ENCODE data around the gene IFI44L. TPM values are rescaled to one million over a fixed set of nuclear protein-coding genes. Genes with fewer than 3 reads are reported as not detected.

Gene IFI44L
- polyA plus RNA-seq, 1 donor from 2014 or later: 0.10 TPM

GRCh38 chr1:78676993-78677392 lies 56.7 kb downstream of the IFI44L start:
- no peak overlapping the region for H3K4me3 ChIP-seq (ENCODE audit: low read length)
- H3F3A ChIP-seq (ENCODE audit: insufficient read depth, low read length, poor library complexity, severe bottlenecking): no peaks in the 10 kb centered on the region
- H2AFZ ChIP-seq (ENCODE audit: low read depth, low read length): no peak overlapping the region
- no peak overlapping the region for H3K9ac ChIP-seq (ENCODE audit: low read length)
- no peak overlapping the region for H3K4me2 ChIP-seq (ENCODE audit: low read length)
- no peaks in the 10 kb centered on the region for H3K79me2 ChIP-seq (replicated peaks; ENCODE audit: insufficient read depth, low read length)
- no peaks in the 10 kb centered on the region for H3K36me3 ChIP-seq (ENCODE audit: insufficient read depth, low read length)
- TF ChIP-seq, protein P1, sequence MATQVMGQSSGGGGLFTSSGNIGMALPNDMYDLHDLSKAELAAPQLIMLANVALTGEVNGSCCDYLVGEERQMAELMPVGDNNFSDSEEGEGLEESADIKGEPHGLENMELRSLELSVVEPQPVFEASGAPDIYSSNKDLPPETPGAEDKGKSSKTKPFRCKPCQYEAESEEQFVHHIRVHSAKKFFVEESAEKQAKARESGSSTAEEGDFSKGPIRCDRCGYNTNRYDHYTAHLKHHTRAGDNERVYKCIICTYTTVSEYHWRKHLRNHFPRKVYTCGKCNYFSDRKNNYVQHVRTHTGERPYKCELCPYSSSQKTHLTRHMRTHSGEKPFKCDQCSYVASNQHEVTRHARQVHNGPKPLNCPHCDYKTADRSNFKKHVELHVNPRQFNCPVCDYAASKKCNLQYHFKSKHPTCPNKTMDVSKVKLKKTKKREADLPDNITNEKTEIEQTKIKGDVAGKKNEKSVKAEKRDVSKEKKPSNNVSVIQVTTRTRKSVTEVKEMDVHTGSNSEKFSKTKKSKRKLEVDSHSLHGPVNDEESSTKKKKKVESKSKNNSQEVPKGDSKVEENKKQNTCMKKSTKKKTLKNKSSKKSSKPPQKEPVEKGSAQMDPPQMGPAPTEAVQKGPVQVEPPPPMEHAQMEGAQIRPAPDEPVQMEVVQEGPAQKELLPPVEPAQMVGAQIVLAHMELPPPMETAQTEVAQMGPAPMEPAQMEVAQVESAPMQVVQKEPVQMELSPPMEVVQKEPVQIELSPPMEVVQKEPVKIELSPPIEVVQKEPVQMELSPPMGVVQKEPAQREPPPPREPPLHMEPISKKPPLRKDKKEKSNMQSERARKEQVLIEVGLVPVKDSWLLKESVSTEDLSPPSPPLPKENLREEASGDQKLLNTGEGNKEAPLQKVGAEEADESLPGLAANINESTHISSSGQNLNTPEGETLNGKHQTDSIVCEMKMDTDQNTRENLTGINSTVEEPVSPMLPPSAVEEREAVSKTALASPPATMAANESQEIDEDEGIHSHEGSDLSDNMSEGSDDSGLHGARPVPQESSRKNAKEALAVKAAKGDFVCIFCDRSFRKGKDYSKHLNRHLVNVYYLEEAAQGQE (IDR thresholded peaks at IDR 0.05; ENCODE audit: borderline replicate concordance): no peak
- TF ChIP-seq SMC3 (conservative IDR thresholded peaks at IDR 0.05; ENCODE audit: poor library complexity): no peak
- TF ChIP-seq EP300 (conservative IDR thresholded peaks at IDR 0.05; ENCODE audit: poor library complexity, severe bottlenecking): no peak
- no peak for TF ChIP-seq MXI1 (conservative IDR thresholded peaks at IDR 0.05; ENCODE audit: poor library complexity, severe bottlenecking)
- TF ChIP-seq POLR2AphosphoS5 (IDR thresholded peaks at IDR 0.05): no peak
- TF ChIP-seq EZH2 (IDR thresholded peaks at IDR 0.05; ENCODE audit: borderline replicate concordance, insufficient read depth, low read length, poor library complexity, severe bottlenecking): no peak
- no peak for TF ChIP-seq RAD21 (conservative IDR thresholded peaks at IDR 0.05)
- no peaks in the 10 kb centered on the region for H4K20me1 ChIP-seq (ENCODE audit: insufficient read depth)
- H3K9me2 ChIP-seq (ENCODE audit: insufficient read depth, low read length): no peaks in the 10 kb centered on the region
- no peak overlapping the region for H3K27ac ChIP-seq (ENCODE audit: low read length)
- no peaks in the 10 kb centered on the region for H3K9me3 ChIP-seq (ENCODE audit: low read length)
- H3K27me3 ChIP-seq (ENCODE audit: insufficient read depth, low read depth, low read length): no peaks in the 10 kb centered on the region

DNA sequence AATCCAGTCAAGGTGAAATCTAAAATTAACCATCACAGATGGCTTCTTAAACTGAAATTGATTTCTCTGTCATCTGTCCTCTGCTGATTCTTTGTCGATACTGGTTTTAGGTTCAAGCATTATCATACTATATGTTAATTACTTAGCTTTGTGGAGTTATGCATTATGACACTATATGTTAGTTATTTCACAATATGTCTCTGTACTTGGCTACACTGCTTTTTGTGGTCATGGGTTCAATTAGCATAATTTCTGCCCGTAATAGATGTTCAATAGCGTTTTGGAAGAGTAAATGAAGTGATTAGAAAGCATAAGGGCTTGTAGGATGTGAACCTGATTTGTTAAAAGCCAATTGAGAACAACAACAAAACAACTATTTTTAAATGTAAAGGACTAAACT lies 57.5 kb downstream of the IFI44L start:
- H3K4me3 ChIP-seq (ENCODE audit: low read length): no peak overlapping the region
- H3F3A ChIP-seq (ENCODE audit: insufficient read depth, low read length, poor library complexity, severe bottlenecking): no peaks in the 10 kb centered on the region
- H2AFZ ChIP-seq (ENCODE audit: low read depth, low read length): no peak overlapping the region
- H3K27ac ChIP-seq (ENCODE audit: low read length): no peak overlapping the region
- H3K4me2 ChIP-seq (ENCODE audit: low read length): no peak overlapping the region
- no peaks in the 10 kb centered on the region for H4K20me1 ChIP-seq (ENCODE audit: insufficient read depth)
- H3K36me3 ChIP-seq (ENCODE audit: insufficient read depth, low read length): no peaks in the 10 kb centered on the region
- H3K9me3 ChIP-seq (ENCODE audit: low read length): no peaks in the 10 kb centered on the region
- TF ChIP-seq CTCF (IDR thresholded peaks at IDR 0.05; ENCODE audit: poor library complexity, severe bottlenecking): no peak
- TF ChIP-seq, protein P1 (IDR thresholded peaks at IDR 0.05; ENCODE audit: borderline replicate concordance): no peak
- no peak for TF ChIP-seq RAD21 (conservative IDR thresholded peaks at IDR 0.05)
- TF ChIP-seq TAF1 (IDR thresholded peaks at IDR 0.05; ENCODE audit: low read depth): no peak
- no peak for TF ChIP-seq EZH2 (IDR thresholded peaks at IDR 0.05; ENCODE audit: borderline replicate concordance, insufficient read depth, low read length, poor library complexity, severe bottlenecking)
- TF ChIP-seq MXI1 (conservative IDR thresholded peaks at IDR 0.05; ENCODE audit: poor library complexity, severe bottlenecking): no peak
- TF ChIP-seq SMC3 (conservative IDR thresholded peaks at IDR 0.05; ENCODE audit: poor library complexity): no peak
- TF ChIP-seq EP300 (conservative IDR thresholded peaks at IDR 0.05; ENCODE audit: poor library complexity, severe bottlenecking): no peak
- no peak for TF ChIP-seq POLR2AphosphoS5 (IDR thresholded peaks at IDR 0.05)
- H3K79me2 ChIP-seq (replicated peaks; ENCODE audit: insufficient read depth, low read length): no peaks in the 10 kb centered on the region
- H3K9ac ChIP-seq (ENCODE audit: low read length): no peak overlapping the region
- no peaks in the 10 kb centered on the region for H3K9me2 ChIP-seq (ENCODE audit: insufficient read depth, low read length)
- no peaks in the 10 kb centered on the region for H3K27me3 ChIP-seq (ENCODE audit: insufficient read depth, low read depth, low read length)
